Lower lobe of right lung (tissue), 2 donors: Measurements from ENCODE around the gene ERC1. TPM values are rescaled to one million over a fixed set of nuclear protein-coding genes. Genes with fewer than 3 reads are reported as not detected.

Source experiments
- ATAC-seq, 2 donors: fragments of 200-7000 bp; cut with Tn5 transposase; one replicate each; pipeline ENCODE4 v1.9.1; 2020 to 2022; ENCODE audit warnings: mild to moderate bottlenecking in 2 of 2, moderate library complexity in 2 of 2
- DNase-seq: peaks from one replicate; pipeline ENCODE4 v3.0.0-alpha.2; 2020
- H3K27ac ChIP-seq: fragments of 200-600 bp; one replicate; pipeline ENCODE4 v1.8.0; 2022
- H3K27me3 ChIP-seq: fragments of 200-600 bp; one replicate; pipeline ENCODE4 v1.8.0; 2022; ENCODE audit warnings: low read depth
- H3K36me3 ChIP-seq: fragments of 200-600 bp; one replicate; pipeline ENCODE4 v1.8.0; 2022; ENCODE audit warnings: mild to moderate bottlenecking
- H3K4me1 ChIP-seq: fragments of 200-600 bp; one replicate; pipeline ENCODE4 v1.8.0; 2022
- H3K4me3 ChIP-seq: fragments of 200-600 bp; one replicate; pipeline ENCODE4 v1.8.0; 2022; ENCODE audit warnings: mild to moderate bottlenecking
- H3K9me3 ChIP-seq: fragments of 200-600 bp; one replicate; pipeline ENCODE4 v1.8.0; 2022
- CTCF ChIP-seq: fragments of 200-600 bp; IDR thresholded peaks from one replicate; pipeline ENCODE4 v1.8.0; 2022; ENCODE audit warnings: antibody characterized with exemption, mild to moderate bottlenecking
- intact Hi-C: fragments of 100-400 bp; cut with DNase I; formaldehyde crosslinking; loops from one replicate; pipeline ENCODE4 v1.11.0; 2022
- total RNA-seq: library from RNA; stranded (reverse); fragmentation: NEBNext Ultra II Directional; extraction: Animal tissue kit (Norgen Biotek cat#: 25700); gene quantifications from one replicate; pipeline ENCODE4 v1.2.1, GENCODE V29; 2021
- donor health status: DM: no; HTN: yes; CAD: no; lungs with severe emphysema.

Gene ERC1
- total RNA-seq, 1 donor from 2014 or later = 66.3 TPM

GRCh38 chr12:1494856-1495255, 503.8 kb downstream of the ERC1 start:
- Histone ChIP-seq H3K4me3 (no peak overlapping the region), H3K9me3 (no peaks in the 10 kb centered on the region), H3K4me1 (peaks cover 9% of the 10 kb centered on the region), H3K27me3 (no peaks in the 10 kb centered on the region), H3K36me3 (peaks cover 26% of the 10 kb centered on the region), H3K27ac (no peak overlapping the region)
- TF ChIP-seq CTCF = no peak
- intact Hi-C loops = no loop called here
- DNase-seq (no peak), ATAC-seq (no peak)

GRCh38 chr12:1496162-1496900, 505.3 kb downstream of the ERC1 start:
- intact Hi-C loops = no loop called here
- Histone ChIP-seq H3K27ac (no peak overlapping the region), H3K9me3 (no peaks in the 10 kb centered on the region), H3K4me3 (peak overlapping the region; percentile 10), H3K36me3 (peaks cover 11% of the 10 kb centered on the region), H3K27me3 (no peaks in the 10 kb centered on the region), H3K4me1 (peaks cover 9% of the 10 kb centered on the region)
- peak; percentile 46 to 57 for ATAC-seq
- no peak for TF ChIP-seq CTCF
- no peak for DNase-seq

- H3K9me3 ChIP-seq = no peaks in the 10 kb centered on the region
- intact Hi-C loops = no loop called here
- DNase-seq (no peak), ATAC-seq (no peak)
- no peak overlapping the region for H3K27ac ChIP-seq
- peaks cover 9% of the 10 kb centered on the region for H3K4me1 ChIP-seq
- no peaks in the 10 kb centered on the region for H3K27me3 ChIP-seq
- TF ChIP-seq CTCF = no peak
- peaks cover 4% of the 10 kb centered on the region for H3K36me3 ChIP-seq
- no peak overlapping the region for H3K4me3 ChIP-seq
These were observed 506.1 kb downstream of the ERC1 start for GRCh38 chr12:1497161-1497560.

GRCh38 chr12:1498199-1498740, 507.2 kb downstream of the ERC1 start:
- H3K4me3 ChIP-seq = no peak overlapping the region
- ATAC-seq (no peak), DNase-seq (no peak)
- intact Hi-C loops = no loop called here
- TF ChIP-seq CTCF = no peak
- H3K27me3 ChIP-seq = peaks cover under 1% of the 10 kb centered on the region
- peaks cover 9% of the 10 kb centered on the region for H3K4me1 ChIP-seq
- H3K9me3 ChIP-seq = no peaks in the 10 kb centered on the region
- H3K36me3 ChIP-seq = no peaks in the 10 kb centered on the region
- H3K27ac ChIP-seq = no peak overlapping the region

GRCh38 chr12:1499351-1499750, 508.3 kb downstream of the ERC1 start:
- no peak for TF ChIP-seq CTCF
- Histone ChIP-seq H3K9me3 (no peaks in the 10 kb centered on the region), H3K27ac (no peak overlapping the region), H3K4me1 (peaks cover 9% of the 10 kb centered on the region), H3K27me3 (peaks cover 4% of the 10 kb centered on the region), H3K36me3 (no peaks in the 10 kb centered on the region), H3K4me3 (no peak overlapping the region)
- intact Hi-C loops = no loop called here
- ATAC-seq (no peak), DNase-seq (no peak)
